RKO (cell line): ENCODE results near the gene KRT38.
A peak's percentile ranks its signal among the peaks of the same experiment; 100 is the strongest.

Experiments used
- DNase-seq: peaks from one replicate; pipeline ENCODE4 v3.0.0-alpha.2; 2016; ENCODE audit warnings: low spot score

KRT38 gene

GRCh38 chr17:41440531-41441033 is at the start of gene KRT38:
Gene KRT38, minus strand, starts transcription at chr17:41440983. Its CDS starts 62 bp downstream, at chr17:41440921.
- no peak for DNase-seq

DNA sequence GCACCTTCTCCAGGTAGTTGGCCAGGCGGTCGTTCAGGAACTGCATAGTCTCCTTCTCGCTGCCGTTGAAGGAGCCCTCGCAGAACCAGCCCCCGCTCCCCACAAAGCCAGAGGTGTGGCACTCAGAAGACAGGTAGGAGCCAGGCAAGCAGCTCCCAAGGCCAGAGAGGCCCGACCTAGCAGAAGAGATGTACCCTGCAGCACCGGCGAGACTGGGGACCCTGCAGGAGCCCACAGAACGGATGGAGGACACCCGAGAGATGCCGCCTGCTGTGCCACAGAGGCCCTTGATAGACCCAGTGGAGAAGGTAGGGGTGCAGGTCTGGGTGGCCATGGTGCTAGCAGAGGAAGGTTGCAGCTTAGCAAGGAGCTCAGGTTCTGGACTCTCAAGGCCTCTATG is 48.7 kb upstream of the KRT38 start, which contains the start of gene KRT36:
KRT36 (minus strand) TSS at position 380 of the 400 bp plus-strand sequence; CDS start at position 334, 46 bp downstream.
- no peak for DNase-seq

- DNase-seq: no peak
Observed at GRCh38 chr17:41486809-41487530, 46.2 kb upstream of the KRT38 start.

DNA sequence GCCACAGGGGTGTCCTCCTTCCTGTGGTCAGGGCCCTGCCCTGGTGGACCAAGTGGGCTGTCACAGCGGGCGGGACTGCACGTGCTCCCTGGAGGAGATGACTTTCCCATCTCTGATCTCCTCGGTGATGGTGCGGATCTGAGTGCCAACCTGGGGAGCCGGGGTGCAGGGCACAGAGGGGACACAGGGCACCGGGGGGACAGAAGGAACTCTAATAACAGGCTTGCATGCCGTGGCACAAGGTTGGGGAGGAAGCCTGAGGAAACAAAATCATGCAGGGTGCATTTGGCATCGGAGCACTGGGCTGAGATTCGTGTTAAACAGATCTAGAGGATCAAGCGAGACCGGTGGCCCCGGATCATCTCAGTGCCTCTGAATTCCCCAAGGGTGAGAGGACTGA is 45.5 kb upstream of the KRT38 start:
- DNase-seq: no peak

- no peak for DNase-seq
Observed at GRCh38 chr17:41484920-41485904, 44.4 kb upstream of the KRT38 start.

- no peak for DNase-seq
Observed at GRCh38 chr17:41483991-41484826, 43.4 kb upstream of the KRT38 start.

DNA sequence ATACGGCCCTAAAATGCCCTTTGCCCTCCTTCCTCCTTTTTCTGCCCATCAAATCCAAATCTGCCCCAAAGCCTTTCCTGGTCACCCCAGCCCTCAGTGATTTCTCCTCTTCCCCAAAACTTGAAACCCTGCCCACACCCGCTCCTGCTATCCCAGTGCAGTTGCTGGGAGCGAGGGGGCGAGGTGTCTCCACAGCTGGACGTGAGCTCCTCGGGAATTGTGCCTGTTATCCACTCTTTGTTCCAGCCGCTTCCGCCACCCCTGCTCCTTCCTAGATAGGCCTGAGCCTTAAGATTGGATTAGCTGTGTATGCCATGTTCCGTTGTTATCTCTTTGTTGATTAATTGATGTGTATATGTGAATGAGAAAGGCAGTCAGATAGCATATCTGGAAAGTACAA is 42.7 kb upstream of the KRT38 start:
- DNase-seq: no peak

GRCh38 chr17:41481036-41481435 is 40.3 kb upstream of the KRT38 start, which contains the start of gene KRT35:
Gene KRT35, minus strand, starts transcription at chr17:41481151. Its CDS starts 54 bp downstream, at chr17:41481097.
- DNase-seq: no peak

GRCh38 chr17:41480581-41480980 is 39.8 kb upstream of the KRT38 start:
- DNase-seq: no peak

- DNase-seq: no peak
Observed at GRCh38 chr17:41480136-41480535, 39.4 kb upstream of the KRT38 start.

DNA sequence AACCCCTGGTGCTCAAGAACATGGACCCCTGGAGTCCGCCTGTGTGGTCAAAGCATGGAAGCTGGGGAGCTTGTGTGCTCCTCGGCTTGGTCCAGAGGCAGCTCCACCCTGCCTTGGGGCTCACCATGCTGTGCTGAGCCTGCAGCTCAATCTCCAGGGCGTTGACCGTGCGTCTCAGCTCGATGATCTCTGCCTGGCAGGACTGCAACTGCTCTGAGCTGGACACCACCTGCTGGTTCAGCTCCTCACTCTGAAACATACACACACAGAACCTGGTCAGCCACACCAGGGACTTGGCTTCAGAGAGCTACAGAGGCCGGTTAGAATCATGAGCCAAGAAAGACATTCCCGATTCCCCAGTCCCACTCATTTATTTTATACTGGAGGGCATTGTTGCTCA is 37.5 kb upstream of the KRT38 start:
- DNase-seq: no peak

GRCh38 chr17:41476866-41477815 is 36.4 kb upstream of the KRT38 start:
- DNase-seq: no peak

DNA sequence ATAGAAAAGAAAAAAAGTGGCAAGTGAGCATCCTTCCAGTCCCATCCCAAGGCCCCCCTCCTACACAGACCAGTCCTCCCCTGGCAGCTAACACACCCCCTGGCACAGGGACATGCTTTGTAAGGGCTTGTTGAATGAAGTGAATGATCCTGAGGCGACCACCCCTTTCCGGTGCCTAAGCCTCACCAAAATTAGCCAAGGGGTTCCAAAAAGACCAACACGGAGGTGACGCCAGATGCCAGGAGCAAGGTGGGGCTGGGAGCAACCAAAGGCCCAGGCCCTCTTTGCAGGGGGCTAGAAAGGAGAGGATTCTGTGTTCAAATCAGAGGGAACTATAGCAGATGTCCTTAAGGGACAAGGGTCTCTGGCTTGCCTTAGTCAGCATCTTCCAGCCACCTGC is 34.6 kb upstream of the KRT38 start:
- no peak for DNase-seq

- DNase-seq: no peak
Observed at GRCh38 chr17:41474863-41475262, 34.1 kb upstream of the KRT38 start.

DNA sequence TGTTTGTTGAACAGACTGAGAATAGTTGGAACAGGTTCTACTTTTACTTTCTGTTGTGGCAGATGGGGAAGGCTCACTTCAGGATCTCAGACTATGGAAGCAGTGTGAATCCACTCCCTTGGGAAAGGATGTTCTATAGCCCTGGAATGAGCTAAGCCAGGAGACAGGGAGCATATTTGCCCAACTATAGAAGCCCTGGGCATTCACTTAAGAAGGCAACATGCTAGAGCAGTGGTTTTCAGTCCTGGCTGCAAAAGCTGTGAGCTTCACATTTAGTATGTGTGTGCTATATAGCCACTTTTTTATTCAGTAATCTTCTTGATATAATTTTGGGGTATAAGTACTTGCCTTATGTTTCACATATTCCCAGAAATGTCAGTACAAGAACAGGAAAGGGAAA is 27.6 kb upstream of the KRT38 start:
- DNase-seq: no peak

DNA sequence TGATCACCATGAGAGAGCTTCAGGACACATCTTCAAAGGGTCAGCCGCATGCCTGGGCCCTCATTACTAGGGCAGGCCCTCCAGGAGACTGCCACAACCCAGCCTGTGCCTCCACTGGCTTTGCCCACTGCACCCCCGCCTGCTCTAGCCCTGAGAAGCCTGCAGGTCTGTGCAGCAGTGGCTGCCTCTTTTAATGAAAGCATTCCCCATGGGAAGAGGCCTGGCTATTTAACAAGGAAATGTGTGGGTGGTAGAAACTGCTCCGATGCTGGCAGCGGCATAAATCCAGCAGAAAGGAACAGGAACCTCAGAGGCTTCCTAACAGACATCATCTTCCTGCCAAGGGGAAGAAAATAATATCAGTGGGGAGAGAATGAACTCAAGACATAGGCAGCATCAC is 26.8 kb upstream of the KRT38 start:
- no peak for DNase-seq

GRCh38 chr17:41466988-41467387 is 26.2 kb upstream of the KRT38 start, which contains the start of gene KRT32:
Gene KRT32, minus strand, starts transcription at chr17:41467386. Its CDS starts 61 bp downstream, at chr17:41467325.
- DNase-seq: no peak

GRCh38 chr17:41464682-41465081 is 23.9 kb upstream of the KRT38 start:
- peak; percentile 93 for DNase-seq

DNA sequence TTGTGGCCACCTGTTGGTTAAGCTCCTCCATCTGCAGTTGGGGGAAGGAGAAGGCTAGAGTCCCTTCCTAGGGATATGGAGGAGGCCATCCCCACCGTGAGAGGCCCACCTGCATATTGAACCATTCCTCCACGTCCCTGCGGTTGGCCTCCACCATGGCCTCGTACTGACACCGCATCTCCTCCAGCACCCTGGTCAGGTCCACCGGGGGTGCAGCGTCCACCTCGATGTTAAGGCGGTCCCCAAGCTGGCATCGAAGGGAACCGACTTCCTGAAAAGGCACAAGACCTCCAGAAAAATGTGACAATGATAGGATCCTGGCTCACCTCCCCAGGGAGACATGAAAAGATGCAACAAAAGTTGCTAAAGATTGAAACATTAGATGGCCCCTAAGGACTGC is 23.4 kb upstream of the KRT38 start:
- DNase-seq: no peak

DNA sequence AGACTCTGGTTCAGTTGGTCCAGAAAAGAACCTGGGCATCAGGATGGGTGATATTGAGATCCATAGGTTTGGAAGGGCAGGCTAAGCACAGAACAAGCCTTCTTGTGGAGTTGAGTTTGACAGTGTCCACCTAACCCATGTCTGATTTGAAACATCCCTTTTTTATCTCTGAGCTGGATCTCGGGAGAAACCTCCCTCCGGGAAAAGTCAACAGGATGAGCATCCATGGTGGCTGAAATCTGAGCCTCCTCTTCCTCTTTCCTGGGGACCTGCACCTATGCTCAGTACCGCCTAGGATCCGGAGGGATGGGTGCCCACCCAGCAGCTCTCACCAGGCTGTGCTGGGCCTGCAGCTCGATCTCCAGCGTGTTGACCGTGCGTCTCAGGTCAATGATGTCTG is 23.0 kb upstream of the KRT38 start:
- DNase-seq: no peak
